ENCODE measurements around the gene EDEM3.
"Not testable (repeated sequence)": the region's sequence is repeated elsewhere in the genome, so short reads cannot be mapped to it uniquely, and the experiment has no call there.

Gene EDEM3

GRCh38 chr1:184769241-184769640 lies 14.6 kb upstream of the EDEM3 start:
- no peak for DNase-seq

- no peak for DNase-seq
Observed at GRCh38 chr1:184768467-184768866, 13.8 kb upstream of the EDEM3 start.

DNA sequence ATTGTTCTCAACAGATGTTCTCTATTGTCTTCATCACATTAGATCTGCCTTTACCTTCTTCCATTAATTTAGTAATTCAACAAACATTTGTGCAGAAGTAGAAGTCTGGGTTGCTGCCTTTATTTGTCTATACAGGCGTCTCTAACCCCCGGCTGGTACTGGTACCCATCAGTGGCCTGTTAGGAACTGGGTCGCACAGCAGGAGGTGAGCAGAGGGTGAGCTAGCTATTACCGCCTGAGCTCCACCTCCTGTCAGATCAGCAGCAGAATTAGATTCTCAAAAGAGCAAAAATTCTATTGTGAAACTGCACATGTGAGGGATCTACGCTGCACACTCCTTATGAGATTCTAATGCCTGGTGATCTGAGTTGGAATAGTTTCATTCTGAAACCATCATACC lies 12.9 kb upstream of the EDEM3 start:
- no peak for DNase-seq

DNA sequence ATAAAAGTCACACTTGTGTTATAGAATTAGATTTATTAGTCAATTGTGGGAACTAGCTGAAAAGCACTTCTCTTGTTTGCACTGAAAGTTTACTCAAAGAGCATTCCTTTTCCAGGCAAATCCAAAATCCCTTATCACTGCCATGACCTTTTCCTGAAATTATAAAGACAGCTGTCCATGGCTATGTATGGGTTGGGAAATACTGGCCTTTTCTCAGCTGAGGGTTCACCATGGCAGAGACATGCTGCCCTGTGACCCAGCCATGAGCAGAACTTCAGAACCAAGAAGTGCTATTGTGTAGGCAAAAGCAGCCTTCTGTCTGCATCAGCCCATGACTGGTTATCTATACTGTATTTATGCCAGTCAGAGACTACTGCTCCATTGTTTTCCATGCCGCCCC lies 9.8 kb upstream of the EDEM3 start:
- no peak for DNase-seq

DNA sequence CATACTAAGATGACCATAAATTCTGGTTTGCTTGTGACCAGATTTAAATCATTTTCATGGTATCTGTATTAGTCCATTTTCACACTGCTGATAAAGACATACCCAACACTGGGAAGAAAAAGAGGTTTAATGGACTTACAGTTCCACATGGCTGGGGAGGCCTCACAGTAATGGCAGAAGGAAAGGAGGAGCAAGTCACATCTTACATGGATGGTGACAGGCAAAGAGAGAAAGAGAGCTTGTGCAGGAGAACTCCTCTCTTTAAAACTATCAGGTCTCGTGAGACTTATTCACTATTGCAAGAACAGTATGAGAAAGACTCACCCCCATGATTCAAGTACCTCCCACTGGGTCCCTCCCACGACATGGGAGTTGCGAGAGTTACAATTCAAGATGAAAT lies 8.9 kb upstream of the EDEM3 start:
- DNase-seq: not testable (repeated sequence)

DNA sequence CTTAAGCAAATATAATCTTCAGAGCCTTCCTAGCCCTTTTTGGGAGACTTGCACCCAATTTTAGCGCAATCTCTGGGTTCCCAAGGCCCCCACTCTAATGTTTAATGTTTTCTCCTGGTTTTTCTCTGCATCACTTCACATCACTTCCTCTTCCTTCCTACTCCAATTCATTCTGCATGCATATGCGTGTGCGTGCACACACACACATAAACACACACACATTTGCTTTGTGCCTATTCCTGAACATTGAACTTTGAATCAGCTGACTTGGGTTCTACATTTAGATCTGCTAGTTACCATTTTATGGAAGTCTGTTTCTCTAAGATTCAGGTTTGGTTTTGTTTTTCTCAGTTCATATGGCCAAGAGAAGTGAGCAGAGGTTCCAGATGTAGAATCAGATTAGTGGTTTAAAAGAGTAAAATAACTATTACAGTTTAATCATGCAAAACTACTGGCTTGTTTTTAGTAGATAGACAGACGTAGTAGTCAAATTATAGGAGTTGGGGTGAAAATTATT lies 7.4 kb upstream of the EDEM3 start:
- no peak for DNase-seq

- DNase-seq: no peak
Observed at GRCh38 chr1:184759651-184760050, 5.0 kb upstream of the EDEM3 start.

- DNase-seq: no peak
Observed at GRCh38 chr1:184759112-184759511, 4.5 kb upstream of the EDEM3 start.

DNA sequence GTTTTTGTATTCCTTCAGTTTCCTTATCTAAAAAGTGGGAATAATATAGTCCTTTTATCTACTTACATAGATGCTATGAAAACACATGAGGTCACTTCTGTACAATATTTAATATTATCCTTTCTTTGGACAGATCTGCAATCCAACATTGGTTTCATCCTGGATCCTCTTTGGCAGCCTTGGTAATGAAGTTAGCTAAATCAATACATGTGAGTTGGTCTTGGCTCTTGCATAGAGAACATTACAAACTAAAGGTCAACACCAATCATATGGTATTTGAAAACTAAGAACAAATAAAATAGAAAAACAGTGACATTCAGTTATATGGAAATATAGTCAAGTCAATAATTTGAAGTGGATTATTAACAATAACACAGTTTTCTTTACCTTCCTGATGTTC lies 3.2 kb upstream of the EDEM3 start:
- no peak for DNase-seq

DNA sequence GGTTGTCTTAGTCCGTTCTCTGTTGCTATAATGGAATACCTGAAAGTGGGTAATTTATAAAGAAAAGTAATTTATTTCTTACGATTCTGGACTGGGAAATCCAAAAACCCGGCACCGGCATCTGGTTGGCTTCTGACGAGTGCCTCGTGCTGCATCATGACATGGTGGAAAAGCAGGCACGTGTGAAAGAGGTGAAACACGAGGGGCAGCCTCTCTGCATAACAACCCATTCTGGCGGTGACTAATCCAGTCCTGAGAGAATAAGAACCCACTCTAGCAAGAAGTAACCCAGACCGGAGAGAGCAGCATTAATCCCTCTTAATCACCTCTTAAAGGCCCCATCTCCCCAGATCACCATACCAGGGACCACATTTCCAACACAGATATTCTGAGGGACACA lies 2.7 kb upstream of the EDEM3 start:
- DNase-seq: no peak

DNA sequence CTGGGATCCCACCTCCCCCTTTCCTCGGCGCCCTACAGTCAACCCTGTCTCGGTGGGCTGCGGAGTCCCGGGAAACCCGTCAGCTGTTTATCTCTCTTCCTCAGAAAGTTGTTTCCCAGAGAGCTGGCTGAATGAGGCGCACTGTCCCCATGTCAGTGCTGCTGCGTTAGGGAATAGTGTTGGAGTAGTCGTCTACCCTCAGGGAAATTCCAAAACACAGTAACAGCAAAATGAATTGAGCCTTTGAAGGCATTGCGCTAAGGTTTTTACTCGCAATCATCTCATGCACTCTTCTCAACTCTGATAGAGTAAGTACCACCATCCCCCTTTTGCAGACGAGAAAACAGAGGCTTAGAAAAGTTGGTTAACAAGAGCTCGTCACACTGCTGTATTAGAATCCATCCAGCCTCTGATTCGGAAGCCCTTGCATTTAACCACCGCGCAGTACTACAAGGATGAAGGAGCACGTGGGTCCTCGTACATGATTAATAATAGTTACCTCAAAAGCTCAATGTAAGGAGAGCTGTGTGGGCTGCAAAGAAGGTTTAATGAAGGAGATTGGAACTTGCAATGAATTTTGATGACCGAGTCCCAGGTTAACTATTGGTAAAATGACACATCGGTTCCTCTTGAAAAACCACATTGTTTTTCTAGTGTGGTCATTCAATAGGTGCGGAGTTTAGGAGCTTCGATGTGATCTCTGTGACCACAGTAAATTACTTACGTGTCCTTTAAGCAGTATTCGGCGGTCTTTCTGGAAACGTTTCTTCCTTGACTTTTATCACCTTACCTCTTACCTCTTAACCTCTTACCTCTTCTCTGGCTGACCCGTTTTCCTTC lies 788 bp upstream of the EDEM3 start:
- peak; percentile 13 for DNase-seq

DNA sequence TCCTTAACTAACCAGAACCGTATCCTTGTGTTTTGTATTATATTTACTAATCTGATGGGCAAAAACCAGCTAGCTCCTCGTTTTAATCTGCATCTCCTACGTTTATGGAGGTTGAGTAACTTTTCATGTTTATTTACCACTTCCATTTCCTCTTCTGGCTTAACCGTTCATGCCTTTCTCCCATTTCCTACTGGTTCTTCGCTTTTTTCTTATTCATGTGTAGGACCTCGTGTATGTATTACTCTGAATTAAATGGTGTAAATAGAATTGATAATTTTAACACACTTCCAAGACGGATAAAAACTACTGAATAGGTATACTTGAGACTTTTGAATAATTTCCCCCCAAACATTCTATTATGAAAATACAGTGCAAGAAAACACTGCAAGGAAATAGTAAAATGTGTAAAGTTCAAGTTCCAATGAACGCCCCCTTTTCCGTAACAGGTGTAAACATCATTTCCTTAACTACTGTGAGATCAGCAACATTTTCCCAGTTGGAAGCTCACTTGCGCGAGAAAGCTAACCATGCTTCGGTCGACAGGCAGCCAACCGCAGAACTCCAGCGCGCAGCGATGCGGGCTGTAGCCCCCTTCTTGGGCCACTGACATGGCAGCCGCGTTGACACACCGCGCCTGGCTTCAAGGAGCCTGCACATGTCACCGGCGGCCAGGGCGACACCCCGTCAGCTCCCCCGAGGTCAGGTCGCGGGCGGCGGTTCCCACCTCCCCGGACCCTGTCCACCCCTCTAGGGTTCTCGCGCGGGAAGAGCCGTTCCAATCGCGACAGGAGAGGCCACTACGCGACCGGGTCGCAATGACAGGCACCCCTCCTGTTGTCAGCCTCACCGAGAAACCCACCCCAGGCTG lies 816 bp downstream of the EDEM3 start:
- peak; percentile 39 for DNase-seq

DNA sequence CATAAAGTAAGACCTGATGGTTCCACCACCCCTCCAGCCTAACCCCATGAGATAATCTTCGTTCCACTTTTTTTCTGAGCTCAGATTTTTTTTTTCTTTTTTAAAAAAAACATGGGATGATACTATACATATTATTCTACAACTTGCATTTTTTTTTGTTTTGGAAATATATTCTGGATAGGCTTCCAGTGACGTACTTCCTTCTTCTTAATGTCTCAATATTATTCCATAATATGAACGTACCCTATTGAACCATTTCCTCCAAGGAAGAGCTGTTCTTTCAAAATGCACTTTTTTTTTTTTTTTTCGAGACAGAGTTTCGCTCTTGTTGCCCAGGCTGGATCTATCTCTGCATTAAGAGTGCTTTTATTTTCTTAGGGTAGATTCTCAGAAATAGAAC lies 1.5 kb downstream of the EDEM3 start:
- DNase-seq: no peak

GRCh38 chr1:184752656-184753055 lies 2.0 kb downstream of the EDEM3 start:
- DNase-seq: no peak

DNA sequence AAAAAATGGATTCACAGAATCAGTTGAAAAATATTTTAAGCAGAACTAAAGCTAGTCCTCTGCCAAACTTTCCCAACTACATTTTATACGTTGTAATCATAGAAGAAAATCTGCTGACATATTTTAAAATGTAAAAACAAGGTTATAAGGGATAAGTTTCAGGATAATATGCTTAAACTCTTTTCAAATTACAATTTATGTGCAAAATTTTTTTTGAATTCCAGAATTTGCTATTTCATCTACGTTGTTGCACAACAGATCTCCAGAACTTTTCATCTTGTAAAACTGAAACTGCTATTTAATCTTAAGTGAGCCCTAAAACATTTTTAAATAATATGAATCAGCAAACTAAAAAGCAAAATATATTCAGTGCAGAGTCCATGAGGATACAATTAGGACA lies 5.9 kb downstream of the EDEM3 start:
- no peak for DNase-seq

DNA sequence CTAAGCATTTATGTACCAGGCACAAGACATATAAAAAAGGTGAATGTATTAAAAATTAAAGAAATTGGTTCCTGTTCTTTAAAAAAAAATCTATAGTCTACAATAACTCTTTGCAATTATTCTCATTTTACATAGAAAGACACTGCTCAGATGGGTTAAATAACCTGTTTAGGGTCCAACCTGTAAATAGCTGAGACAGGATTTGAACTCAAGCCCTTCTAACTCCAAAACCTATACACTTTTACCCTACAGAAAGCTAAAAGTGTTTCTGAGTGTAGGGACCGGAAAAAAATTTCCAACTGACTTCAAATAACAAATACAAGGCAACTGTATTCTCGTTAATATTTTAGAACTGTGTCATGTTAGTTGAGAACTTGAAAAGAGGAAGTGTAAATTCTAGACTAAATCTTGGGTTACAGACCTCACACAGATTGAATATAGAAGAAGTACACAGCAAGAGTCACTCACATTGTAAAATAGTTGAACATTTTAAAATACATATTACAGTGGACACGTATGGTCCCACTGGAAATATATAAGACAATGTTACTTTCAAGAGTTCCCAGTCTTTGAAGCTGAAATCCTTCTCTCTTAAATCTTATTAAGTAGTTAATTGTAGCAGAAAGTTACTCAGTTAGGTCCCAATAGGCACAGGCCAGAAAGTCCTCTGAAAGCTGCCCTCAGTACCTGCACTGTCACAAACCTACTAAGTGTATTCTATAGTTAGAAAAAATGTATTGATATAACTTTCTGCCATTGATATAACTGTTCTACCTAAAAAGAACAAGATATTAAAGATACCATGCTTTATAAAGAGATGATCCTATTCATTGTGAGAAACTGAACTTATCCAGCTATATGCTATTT lies 7.3 kb downstream of the EDEM3 start:
- no peak for DNase-seq

- DNase-seq: no peak
Observed at GRCh38 chr1:184745929-184746638, 8.6 kb downstream of the EDEM3 start.

DNA sequence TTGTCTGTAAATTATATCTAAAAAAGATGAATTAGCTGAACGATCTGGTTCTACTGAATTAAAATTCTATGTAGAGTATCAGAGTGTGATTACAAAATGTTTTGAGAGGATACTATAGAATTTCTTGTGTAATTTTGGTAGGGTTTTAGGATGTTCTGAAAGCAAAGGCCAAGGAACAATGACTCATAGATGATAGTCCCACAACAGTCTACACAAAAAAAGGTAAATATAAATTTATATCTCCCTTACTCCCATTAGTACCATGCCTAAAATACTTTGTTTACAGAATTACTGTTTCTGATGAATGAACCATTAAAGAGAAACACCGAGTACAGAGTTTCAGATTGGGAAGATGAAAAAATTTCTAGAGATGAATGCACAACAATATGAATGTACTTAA lies 9.5 kb downstream of the EDEM3 start:
- no peak for DNase-seq

GRCh38 chr1:184743062-184743756 lies 11.4 kb downstream of the EDEM3 start:
- DNase-seq: no peak

DNA sequence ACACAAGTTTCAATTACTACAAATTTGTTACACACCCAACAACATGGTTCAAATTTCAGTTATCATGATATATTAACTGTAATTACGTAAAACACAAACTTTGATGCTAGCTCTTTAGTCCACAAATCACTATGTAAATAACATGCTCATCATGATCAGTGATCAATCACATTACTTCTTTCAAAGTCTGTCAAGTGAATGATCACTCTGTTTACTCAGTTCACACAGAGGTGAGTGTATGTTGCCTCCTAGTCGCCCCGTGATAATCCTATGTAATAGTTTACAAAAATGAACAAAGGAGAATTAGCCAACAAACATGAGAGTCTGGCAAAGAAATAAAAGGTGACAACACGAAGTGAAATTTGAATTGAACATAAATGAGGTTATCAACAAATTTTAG lies 14.3 kb downstream of the EDEM3 start:
- DNase-seq: no peak

DNA sequence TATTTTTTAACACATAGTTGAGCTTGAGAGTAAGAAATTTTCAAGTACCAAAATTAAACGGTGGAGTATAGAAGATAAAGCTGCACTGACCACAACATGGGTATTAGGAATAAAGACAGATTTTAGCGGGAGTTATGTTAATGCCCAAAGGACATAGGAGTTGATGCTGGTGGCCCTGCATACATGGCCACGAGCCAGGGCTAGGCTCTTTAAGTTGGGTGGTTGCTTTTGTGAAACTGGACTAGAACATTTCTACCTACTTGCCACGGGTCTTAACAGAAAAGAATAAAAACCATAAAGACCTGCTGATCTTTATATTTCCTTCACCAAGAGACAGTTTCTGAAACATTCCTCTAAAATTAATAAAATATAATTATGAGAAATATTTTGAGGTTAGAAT lies 14.9 kb downstream of the EDEM3 start:
- DNase-seq: no peak

DNA sequence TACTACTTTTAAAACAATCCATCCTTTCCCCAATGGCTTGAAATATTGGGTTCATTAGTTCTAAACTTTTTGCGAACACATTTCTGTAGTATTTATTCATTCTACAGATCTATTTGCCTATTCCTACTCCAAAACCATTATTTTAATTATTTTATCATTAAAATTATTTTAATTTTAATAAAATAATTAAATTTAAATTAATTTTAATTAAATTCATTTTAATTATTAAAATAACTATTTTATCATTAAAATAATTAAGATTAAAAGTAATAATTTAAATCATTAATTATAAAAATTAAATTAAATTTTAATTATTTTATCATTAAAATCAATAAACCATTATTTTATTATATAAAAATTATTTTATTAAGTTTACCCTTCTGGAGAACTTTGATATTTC lies 15.6 kb downstream of the EDEM3 start:
- no peak for DNase-seq
